Glutamatergic neuron (in vitro differentiated cells): Measurements from ENCODE around the gene GNG7. TPM values are rescaled to one million over a fixed set of nuclear protein-coding genes. Genes with fewer than 3 reads are reported as not detected.

Experiments used
- DNase-seq: peaks from one replicate; pipeline ENCODE4 v3.0.0; 2022
- H3K27ac Mint-ChIP-seq: one replicate; pipeline ENCODE4 v1.8.0; 2020; ENCODE audit warnings: mild to moderate bottlenecking, mixed read lengths, inconsistent platforms; ENCODE audit not compliant: unreplicated experiment
- H3K27me3 Mint-ChIP-seq: one replicate; pipeline ENCODE4 v1.8.0; 2020; ENCODE audit warnings: mild to moderate bottlenecking, moderate library complexity, mixed read lengths, inconsistent platforms; ENCODE audit not compliant: unreplicated experiment
- H3K36me3 Mint-ChIP-seq: one replicate; pipeline ENCODE4 v1.8.0; 2020; ENCODE audit warnings: mild to moderate bottlenecking, mixed read lengths, inconsistent platforms; ENCODE audit not compliant: unreplicated experiment
- H3K4me1 Mint-ChIP-seq: one replicate; pipeline ENCODE4 v1.8.0; 2020; ENCODE audit warnings: mild to moderate bottlenecking, low read depth, mixed read lengths, inconsistent platforms; ENCODE audit not compliant: unreplicated experiment
- H3K4me3 Mint-ChIP-seq: one replicate; pipeline ENCODE4 v1.8.0; 2020; ENCODE audit warnings: mild to moderate bottlenecking, mixed read lengths, inconsistent platforms; ENCODE audit not compliant: unreplicated experiment
- H3K9me3 Mint-ChIP-seq: one replicate; pipeline ENCODE4 v1.8.0; 2020; ENCODE audit warnings: mild to moderate bottlenecking, moderate library complexity, mixed read lengths, inconsistent platforms; ENCODE audit not compliant: unreplicated experiment
- total RNA-seq: library from RNA; stranded (reverse); fragmentation: NEBNext Ultra II Directional; extraction: Animal tissue kit (Norgen Biotek cat#: 25700); gene quantifications from one replicate; pipeline ENCODE4 v1.2.1, GENCODE V29; 2021; ENCODE audit not compliant: unreplicated experiment
- TF ChIP-seq, protein P1 (sequence below): fragments of 200-600 bp; sonication (generic); IDR thresholded peaks from one replicate; pipeline ENCODE4 v1.5.0; 2021; ENCODE audit not compliant: partially characterized antibody, unreplicated experiment

The GNG7 gene
- total RNA-seq, 1 donor from 2014 or later, result 8.0 TPM

- DNase-seq, result no peak
- Mint-ChIP-seq H3K4me3 (peak overlapping the region; percentile 41), H3K27ac (no peak overlapping the region), H3K36me3 (no peaks in the 10 kb centered on the region), H3K4me1 (no peaks in the 10 kb centered on the region), H3K9me3 (peaks cover 3% of the 10 kb centered on the region), H3K27me3 (peaks cover 3% of the 10 kb centered on the region)
- TF ChIP-seq, protein P1, sequence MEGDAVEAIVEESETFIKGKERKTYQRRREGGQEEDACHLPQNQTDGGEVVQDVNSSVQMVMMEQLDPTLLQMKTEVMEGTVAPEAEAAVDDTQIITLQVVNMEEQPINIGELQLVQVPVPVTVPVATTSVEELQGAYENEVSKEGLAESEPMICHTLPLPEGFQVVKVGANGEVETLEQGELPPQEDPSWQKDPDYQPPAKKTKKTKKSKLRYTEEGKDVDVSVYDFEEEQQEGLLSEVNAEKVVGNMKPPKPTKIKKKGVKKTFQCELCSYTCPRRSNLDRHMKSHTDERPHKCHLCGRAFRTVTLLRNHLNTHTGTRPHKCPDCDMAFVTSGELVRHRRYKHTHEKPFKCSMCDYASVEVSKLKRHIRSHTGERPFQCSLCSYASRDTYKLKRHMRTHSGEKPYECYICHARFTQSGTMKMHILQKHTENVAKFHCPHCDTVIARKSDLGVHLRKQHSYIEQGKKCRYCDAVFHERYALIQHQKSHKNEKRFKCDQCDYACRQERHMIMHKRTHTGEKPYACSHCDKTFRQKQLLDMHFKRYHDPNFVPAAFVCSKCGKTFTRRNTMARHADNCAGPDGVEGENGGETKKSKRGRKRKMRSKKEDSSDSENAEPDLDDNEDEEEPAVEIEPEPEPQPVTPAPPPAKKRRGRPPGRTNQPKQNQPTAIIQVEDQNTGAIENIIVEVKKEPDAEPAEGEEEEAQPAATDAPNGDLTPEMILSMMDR, result no peak
Observed at GRCh38 chr19:2700660-2701360, 1.7 kb downstream of the GNG7 start.

GRCh38 chr19:2699413-2700140, 2.9 kb downstream of the GNG7 start:
- Mint-ChIP-seq H3K27ac (no peak overlapping the region), H3K9me3 (peaks cover 3% of the 10 kb centered on the region), H3K4me3 (no peak overlapping the region), H3K36me3 (no peaks in the 10 kb centered on the region), H3K27me3 (peaks cover 3% of the 10 kb centered on the region), H3K4me1 (no peaks in the 10 kb centered on the region)
- DNase-seq, result no peak
- TF ChIP-seq, protein P1, result no peak

GRCh38 chr19:2694196-2694595, 8.3 kb downstream of the GNG7 start:
- H3K27ac Mint-ChIP-seq, result no peak overlapping the region
- H3K4me1 Mint-ChIP-seq, result no peaks in the 10 kb centered on the region
- H3K27me3 Mint-ChIP-seq, result no peaks in the 10 kb centered on the region
- TF ChIP-seq, protein P1, result no peak
- DNase-seq, result no peak
- H3K9me3 Mint-ChIP-seq, result no peaks in the 10 kb centered on the region
- no peaks in the 10 kb centered on the region for H3K36me3 Mint-ChIP-seq
- no peak overlapping the region for H3K4me3 Mint-ChIP-seq

- Mint-ChIP-seq H3K9me3 (no peaks in the 10 kb centered on the region), H3K36me3 (no peaks in the 10 kb centered on the region), H3K4me1 (no peaks in the 10 kb centered on the region), H3K27me3 (no peaks in the 10 kb centered on the region), H3K27ac (no peak overlapping the region), H3K4me3 (no peak overlapping the region)
- TF ChIP-seq, protein P1, result no peak
- DNase-seq, result no peak
Observed at GRCh38 chr19:2693492-2694160, 8.9 kb downstream of the GNG7 start.
